Left kidney (tissue), 8 donors: ENCODE data around the gene IFNW1. TPM values are rescaled to one million over a fixed set of nuclear protein-coding genes. Genes with fewer than 3 reads are reported as not detected.
"Not testable (repeated sequence)": the region's sequence is repeated elsewhere in the genome, so short reads cannot be mapped to it uniquely, and the experiment has no call there.

Source experiments
- DNase-seq: peaks from one replicate; pipeline ENCODE4 v3.0.0-alpha.2; 2013
- long read RNA-seq, 8 donors: transcript quantifications; one replicate each; lab custom pipeline, GENCODE V29; 2026
- polyA plus RNA-seq: library from polyadenylated mRNA; unstranded; fragments of 120-200 nt; gene quantifications from one replicate; pipeline ENCODE4 v1.2.1, GENCODE V29; 2013; ENCODE audit not compliant: insufficient read length

IFNW1 gene
- not detected for polyA plus RNA-seq
- long read RNA-seq, donor 1: 0 reads
- long read RNA-seq, donor 2: 0 reads
- long read RNA-seq, donor 3: 0 reads
- long read RNA-seq, donor 4: 0 reads
- long read RNA-seq, donor 5: 0 reads
- long read RNA-seq, donor 6: 0 reads
- long read RNA-seq, donor 7: 0 reads
- long read RNA-seq, donor 8: 0 reads

DNA sequence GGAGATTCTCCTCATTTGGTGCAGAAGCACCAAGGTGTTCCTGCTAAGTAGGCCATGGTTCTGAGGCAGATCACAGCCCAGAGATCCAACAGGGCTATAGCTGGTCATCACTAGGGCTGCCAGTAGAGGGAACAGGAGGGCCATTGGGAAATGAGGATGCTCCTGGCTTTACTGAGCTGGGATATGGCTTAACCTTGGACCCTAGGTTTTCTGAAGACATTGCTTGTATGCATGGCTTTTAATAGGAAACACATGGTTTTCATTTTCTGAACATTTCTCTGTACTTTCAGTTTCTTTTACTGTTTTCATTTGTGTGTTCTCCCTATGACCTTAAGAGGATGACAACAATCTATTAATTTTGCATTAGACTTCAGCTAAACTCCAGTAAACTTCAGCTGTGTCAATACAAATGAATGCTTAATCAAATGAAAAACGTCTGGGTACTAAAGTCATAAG, at the start of gene IFNW1:
TSS of gene IFNW1 (minus strand) at position 406 of the 456 bp plus-strand sequence. CDS start at position 144, 262 bp downstream.
- no peak for DNase-seq

DNA sequence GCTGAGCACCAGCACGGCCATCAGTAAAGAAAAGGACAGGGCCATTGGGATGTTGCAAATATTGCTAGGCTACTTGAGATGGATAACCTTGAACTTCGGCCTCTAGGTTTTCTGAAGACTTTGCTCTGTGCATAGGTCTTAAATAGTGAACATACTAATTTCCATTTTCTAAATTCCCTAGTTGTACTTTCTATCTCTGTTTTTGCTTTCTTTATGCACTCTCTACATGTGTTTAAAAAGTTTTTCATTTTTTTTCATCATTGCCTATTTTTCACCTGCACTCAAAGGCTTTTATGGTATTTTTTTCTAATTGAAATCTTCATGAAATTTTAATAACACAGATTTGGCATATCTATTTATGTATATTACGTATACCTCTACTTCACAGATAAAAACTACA, 45.9 kb upstream of the IFNW1 start, which contains the start of gene IFNA4:
TSS of gene IFNA4 (minus strand) at position 101 of the 400 bp plus-strand sequence. CDS start at position 45, 56 bp downstream.
- not testable (repeated sequence) for DNase-seq

DNA sequence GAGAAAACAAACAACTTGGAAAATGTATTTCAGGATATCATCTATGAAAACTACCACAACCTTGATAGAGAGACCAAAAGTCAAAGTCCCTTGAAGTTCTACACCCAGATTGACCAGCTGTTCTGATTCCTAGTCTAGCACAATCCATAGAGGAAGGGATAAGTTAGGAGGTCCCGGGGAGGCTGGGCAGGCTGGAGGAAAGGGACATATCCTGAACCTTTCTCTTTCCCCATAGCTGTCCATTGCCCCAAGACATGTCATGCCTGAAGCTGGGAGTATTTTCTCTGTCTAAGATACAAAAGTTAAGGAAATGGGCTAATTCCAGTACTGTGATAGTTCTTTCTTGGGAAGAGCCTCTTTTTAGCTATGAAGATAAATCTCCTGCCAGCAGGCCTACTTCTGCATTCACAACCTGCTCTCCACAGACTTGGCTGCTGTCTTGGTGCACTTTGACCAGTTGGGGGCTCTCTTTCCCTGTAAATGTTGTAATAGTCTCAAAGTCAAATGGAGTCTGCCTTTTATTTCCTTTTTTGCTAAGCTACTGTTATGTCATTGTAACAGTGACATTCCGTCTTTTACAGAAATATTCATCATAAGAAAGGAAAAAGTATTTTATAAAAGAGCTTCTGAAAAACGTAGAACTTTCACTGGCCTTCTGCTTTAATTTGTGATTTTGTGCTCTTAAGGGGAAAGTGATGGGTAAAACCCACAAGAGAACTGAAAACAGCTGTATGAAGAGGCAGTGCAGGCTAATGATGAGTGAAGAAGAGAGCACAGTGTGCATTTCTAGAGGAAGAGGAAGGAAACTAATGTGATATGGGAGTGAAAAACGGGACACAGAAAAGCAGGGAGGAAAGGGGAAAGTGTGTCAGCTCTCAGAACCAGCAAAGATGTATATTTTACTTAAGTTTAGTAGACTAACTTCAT, 41.4 kb upstream of the IFNW1 start:
- not testable (repeated sequence) for DNase-seq

DNA sequence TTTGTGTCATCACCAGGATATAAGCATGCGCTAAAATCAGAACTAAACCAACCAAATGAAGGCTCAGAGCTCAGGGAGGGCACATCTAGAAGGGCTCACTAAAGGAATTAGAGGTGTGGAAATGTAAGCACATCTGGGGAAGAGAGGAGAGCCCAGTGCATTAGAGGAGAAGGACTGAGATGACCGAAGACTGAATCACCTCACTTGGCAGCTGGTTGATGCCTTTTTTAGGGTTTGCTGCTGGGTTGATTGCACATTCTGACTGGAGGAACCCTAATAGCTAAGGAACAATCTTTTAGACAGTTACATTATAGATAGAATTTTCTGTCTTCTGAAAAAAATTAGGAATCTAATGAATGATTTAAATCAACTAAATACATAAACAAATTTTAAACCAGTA, 33.0 kb upstream of the IFNW1 start:
- DNase-seq: no peak

DNA sequence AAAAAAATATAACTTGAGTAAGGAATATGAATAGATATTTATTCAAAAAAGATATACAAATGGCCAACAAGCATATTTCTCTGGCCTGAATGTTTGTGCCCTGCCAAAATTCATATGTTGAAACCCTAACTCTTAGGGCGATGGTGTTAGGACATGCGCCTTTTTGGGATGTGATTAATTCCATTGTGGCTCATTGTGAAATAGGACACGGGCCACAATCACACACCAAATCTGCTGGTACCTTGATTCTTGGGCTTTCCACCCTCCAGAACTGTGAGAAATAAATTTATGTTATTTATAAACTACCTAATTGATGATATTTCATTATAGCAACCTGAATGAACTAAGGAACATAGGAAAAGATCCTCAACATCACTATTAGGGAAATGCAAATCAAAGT, 30.5 kb upstream of the IFNW1 start:
- no peak for DNase-seq

DNA sequence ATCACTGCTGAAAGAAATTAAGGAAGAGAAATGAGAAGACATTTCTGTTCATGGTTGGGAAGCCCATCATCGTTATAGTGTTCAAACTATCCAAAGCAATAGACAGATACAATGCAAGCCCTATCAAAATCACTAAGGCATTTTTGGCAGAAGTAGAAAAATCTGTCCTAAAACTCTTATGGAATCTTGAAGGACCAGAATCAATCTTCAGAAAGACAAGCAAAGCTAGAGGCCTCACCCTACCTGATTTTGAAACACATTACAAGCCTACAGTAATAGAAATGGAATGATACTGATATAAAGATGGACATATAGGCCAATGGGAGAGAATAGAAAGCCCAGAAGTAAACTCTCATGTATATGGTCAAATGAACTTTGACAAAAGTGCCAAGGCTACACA, 29.7 kb upstream of the IFNW1 start:
- DNase-seq: no peak

DNA sequence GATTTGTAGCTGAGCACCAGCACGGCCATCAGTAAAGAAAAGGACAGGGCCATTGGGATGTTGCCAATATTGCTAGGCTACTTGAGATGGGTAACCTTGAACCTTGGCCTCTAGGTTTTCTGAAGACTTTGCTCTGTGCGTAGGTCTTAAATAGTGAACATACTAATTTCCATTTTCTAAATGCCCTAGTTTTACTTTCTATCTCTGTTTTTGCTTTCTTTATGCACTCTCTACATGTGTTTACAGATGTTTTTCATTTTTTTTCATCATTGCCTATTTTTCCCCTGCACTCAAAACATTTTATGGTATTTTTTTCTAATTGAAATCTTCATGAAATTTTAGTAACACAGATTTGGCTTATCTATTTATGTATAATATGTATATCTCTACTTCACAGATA, 24.9 kb upstream of the IFNW1 start, which contains the start of gene IFNA21:
TSS of gene IFNA21 (minus strand) at position 101 of the 400 bp plus-strand sequence. CDS start at position 53, 48 bp downstream.
- not testable (repeated sequence) for DNase-seq

DNA sequence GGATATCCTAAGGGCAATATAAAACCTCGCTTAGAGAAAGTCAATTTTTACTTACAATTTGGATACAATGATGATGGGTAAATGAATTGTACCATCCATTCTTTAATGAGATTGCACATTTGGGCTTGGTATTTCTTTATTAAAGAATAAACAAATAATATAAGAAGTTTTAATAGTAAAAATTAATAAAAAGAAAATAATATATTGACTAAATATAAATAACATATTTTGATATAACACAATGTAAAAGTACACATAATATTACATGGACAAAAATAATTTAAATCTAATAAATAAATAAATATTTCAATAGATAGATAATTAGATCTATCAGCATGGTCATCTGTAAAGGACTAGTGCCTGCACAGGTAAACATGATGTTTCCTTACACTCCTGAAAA, 23.9 kb upstream of the IFNW1 start:
- no peak for DNase-seq

DNA sequence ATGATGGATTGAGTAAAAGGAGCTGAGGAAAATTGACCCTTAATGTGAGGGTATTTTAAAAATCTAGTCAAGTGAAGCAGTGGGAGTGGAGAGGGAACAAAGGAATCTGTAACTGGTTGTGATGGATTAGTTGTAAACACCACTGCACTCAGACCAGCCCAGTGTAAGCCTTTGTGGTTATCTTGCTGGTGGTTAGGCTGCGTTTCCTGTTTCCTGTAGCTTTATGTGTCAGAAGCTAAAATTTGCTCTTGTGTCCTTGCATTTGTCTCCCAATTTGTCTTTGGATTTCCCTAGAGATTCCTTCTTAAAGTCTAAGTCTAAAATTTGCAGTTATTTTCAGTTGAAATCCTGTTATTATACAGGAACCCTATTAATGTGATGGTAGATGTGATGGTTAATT, 18.5 kb upstream of the IFNW1 start:
- no peak for DNase-seq

DNA sequence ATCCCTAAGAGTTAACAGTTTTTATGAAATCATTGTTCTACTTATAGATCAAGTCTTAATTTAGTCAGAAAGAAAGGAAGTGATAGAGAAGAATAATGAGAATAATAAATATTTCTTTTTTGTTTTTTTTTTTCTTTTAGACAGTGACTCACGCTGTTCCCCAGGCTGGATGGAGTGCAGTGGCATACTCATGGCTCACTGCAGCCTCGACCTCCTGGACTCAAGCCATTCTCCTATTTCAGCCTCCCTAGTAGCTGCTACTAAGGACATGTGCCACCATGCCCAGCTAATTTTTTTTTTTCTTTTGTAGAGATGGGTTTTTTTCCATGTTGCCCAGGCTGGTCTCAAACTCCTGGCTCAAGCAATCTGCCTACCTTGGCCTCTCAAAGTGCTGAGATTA, 13.9 kb upstream of the IFNW1 start:
- DNase-seq: no peak

DNA sequence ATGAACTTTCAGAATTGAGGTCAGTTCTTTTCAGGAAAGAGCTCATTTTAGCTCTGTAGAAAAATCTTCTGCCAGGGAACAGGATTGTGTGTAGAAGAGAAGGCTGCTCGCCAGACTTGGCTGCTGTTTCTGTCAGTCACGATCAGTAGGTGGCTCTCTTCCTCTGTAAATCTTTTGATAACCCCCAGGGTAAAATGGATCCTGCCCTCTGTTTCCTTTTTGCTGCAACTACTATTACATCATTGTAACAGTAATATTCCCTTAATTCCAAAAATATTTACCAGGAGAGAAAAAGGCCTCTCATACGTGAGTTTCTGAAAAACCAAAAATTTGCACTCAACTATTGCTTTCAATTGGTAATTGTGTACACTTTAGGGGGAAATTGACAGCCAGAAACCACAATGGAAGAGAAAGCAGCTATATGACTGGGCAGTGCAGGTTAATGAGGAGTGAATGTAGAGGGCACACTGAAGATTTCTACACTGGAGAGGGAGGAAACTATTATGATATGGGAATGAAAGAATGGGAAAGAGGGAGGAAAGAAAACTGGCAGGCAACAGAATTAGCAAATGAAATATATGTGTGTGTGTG, 12.5 kb upstream of the IFNW1 start:
- DNase-seq: no peak

DNA sequence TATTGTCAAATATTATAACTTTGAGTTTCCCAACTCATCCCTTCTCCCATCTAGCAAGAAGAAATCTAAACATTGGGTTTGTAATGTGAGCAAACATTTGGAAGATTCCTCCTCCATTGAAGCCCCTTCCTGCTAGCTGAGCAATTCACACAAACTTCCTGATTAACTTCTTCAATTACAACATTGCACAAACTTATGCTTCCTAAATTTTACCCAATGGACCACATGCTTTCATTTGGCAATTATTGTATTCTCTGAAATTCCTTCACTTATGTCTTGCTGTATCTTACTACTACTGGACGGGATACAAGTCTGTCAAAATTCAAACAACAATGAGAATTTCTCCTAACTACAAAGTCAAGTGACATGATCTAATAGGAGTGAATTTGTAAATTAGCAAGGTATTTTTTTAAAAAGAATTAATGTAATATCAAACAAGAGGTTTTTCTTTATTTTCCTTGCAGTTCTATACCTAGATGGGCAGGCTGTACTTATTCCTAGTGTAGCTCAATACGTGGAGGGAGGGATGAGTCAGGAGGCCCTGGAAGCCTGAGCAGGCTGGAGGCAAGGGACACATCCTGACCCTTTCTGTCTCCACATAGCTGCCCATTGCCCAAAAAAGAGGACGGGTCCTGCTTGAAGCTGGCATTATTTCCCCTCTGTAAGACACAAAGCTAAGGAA, 11.8 kb upstream of the IFNW1 start:
- no peak for DNase-seq

DNA sequence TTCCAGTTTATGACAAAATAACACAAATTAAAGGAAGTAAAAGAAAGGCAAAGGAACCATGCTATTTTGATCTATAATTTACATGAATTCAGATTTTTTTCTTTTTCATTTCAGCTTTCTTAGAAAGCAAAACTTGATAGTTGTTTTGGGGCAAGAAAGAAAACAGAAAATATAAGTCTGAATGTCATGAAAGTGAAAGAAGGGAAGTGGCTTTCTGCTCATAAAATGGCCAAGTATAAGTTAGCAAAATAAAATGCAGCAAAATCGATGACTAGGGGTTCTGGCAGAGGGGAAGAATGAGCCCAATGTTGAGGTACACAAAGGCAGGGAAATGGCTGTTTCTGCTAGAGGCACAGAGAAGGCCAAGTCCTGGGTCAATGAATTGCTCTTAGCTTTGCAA, 3.0 kb upstream of the IFNW1 start:
- DNase-seq: no peak

DNA sequence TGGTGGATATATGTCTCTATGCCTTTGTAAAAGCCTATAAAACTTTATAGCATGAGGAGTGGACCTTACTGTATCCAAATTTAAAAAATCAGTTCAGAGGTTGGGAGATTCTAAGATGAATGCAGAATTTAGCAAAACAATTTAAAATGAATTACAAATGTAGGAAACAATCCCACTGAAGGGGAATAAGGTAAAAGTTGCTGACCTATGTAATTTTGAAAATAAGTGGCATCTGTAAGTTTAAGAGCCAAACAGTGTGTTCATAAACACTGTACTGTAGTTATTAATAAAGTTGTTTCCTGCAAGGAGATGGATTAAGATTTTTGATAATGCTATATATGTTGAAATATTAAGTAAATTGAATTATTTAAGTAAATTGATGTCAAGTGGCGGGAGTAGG, 4.6 kb downstream of the IFNW1 start:
- no peak for DNase-seq

DNA sequence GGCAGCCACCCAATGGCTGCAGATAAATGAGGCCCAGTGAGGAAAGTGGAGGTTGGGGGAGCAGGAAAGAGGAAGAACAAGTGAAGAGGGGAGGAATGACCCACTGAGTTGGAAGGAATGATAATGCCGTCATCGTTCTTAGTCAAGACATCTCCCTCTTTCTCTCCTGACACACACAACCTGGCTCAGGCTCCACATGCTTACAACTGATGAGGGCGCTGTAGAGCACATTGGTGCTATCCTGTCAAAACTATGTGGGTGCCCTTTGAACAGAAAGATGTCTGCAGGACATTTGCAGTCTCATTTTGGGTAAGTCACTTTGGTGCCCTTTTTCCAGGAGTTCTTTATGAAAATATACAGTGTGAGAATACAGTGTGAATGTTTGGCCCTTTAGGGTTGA, 5.9 kb downstream of the IFNW1 start:
- DNase-seq: no peak

DNA sequence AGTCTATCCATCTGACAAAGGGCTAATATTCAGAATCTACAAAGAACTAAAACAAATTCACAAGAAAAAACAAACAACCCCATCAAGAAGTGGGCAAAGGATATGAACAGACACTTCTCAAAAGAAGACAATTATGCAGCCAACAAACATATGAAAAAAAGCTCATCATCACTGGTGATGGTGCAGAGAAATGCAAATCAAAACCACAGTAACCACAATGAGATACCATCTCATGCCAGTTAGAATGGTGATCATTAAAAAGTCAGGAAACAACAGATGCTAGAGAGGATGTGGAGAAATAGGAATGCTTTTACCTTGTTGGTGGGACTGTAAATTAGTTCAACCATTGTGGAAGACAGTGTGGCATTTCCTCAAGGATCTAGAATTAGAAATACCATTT, 13.4 kb downstream of the IFNW1 start:
- not testable (repeated sequence) for DNase-seq

DNA sequence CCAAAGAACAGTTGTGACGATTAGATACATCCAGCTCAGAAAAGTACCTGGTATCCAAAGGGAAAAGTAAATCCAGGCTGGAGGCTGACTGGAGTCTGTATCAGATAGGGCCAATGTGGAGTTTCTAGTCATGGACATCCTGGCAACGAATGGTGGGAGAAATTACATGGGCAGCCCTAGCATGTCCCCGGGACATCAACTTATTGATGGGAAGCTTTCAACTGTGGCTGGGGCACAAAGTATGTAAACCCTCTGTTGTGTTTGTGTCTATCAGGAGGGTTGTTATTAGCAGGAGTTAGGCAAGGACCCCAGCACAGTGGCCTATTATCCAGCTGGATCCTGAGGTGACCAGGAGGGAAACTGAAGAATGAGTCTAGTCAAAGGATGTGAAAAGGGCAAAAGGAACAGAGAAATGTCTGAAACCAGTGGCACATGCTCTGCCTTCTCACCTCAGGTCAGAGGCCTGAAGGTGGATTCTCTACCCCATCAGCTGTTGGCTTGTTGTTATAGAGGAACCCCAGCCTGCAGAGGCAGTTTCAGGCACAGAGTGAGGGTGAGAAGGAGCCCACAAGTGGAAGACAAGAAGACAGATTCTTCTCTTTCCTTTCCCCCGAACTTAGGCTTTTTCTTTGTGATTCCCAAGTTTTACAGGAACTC, 19.9 kb downstream of the IFNW1 start:
- no peak for DNase-seq

DNA sequence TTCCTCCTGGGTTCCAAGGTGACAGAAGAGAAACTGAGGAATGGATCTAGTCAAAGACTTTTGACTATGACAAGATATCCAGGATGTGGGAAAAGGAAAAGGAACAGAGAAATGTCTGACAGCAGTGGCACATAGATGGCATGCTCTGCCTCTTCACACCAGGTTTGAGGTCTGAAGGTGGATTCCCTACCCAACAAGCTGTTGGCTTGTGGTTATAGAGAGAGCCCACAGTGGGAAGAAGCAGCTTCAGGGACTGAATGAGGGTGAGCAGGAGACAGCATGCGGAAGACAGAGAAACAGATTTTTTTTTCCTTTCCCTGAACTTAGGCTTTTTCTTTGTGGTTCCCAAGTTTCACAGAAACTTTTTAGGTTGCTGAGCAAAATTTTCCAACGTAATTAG, 20.6 kb downstream of the IFNW1 start:
- DNase-seq: no peak

DNA sequence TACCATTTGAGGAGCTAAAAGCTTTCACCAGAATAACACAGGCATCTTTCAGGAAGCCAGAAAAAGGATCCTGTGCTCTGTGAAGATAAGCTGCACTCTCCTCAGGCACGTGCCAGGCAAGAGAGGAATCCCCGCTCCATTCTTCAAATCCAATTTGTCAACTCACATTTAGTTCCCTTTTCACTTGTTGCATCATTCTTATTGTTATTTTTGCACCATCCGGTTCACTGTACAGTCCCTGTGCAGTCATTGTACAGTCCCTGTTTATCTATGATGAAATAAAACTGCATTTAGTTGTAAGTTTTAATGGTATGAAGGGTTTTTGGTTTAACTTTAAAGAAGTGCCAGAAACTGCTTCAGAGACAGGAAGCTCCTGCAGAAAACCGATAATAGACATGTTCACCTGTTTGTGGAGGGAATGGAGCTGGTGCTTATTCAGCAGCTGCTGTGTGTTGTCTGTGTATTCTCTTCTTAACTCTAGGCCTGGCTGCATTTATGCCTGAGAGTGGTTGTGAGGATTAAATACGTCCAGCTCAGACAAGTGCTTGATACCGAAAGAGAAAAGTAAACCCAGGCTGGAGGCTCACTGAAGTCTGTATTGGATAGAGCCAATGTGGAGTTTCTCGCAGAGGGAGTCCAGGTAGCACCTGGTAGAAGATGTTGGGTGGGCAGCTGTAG, 22.4 kb downstream of the IFNW1 start:
- no peak for DNase-seq

DNA sequence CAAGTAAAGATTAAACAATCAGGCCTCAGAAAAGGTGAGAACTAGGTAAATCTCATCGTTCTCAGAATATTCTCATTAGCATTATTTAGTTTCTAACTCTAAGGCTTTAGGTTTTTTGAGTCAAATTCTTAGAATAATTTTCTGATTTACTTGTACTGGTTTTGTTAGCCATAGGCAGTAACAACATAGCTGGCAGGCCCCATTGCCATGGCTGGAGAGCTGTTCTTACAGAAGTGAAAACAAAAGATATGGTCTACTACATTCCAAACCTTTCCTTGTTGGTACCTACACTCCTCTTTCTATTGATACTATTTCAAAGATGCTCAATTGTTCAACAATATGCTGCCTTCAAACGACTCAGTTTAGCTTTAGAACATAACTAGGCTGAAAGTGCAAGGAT, 27.3 kb downstream of the IFNW1 start:
- no peak for DNase-seq
